ENCODE data around the gene SYT1. TPM values are rescaled to one million over a fixed set of nuclear protein-coding genes. Genes with fewer than 3 reads are reported as not detected.

Gene SYT1
- total RNA-seq, 1 donor from 2014 or later: 33.2 TPM

- H4K20me1 ChIP-seq (ENCODE audit: insufficient read depth, low read length): no peaks in the 10 kb centered on the region
- no peak overlapping the region for H3K9ac ChIP-seq (ENCODE audit: low read length)
- H3K9me3 Mint-ChIP-seq (ENCODE audit: unreplicated experiment): no peaks in the 10 kb centered on the region
- no peaks in the 10 kb centered on the region for H3K4me1 ChIP-seq (ENCODE audit: insufficient read depth, low read length)
- H3K79me2 ChIP-seq (ENCODE audit: insufficient read depth, low read length): no peaks in the 10 kb centered on the region
- peaks cover 2% of the 10 kb centered on the region for H3K36me3 Mint-ChIP-seq (ENCODE audit: low read depth, unreplicated experiment)
- H3K4me3 ChIP-seq (ENCODE audit: insufficient read depth, low read depth, low read length): no peak overlapping the region
- H3K27ac ChIP-seq (ENCODE audit: low read depth, low read length): no peak overlapping the region
- no peak for TF ChIP-seq EZH2 (IDR thresholded peaks at IDR 0.05; ENCODE audit: insufficient read depth, low read length)
- H2AFZ ChIP-seq (ENCODE audit: low read depth, low read length): no peak overlapping the region
- H3K9me3 ChIP-seq (ENCODE audit: insufficient read depth, low read depth, low read length): no peaks in the 10 kb centered on the region
- no peak overlapping the region for H3K4me2 ChIP-seq (ENCODE audit: low read length)
- FAIRE-seq: no peak
- H3K27me3 ChIP-seq (ENCODE audit: insufficient read depth, low read length): no peaks in the 10 kb centered on the region
- no peaks in the 10 kb centered on the region for H3K4me1 Mint-ChIP-seq (ENCODE audit: low read depth, unreplicated experiment)
- H3K27me3 Mint-ChIP-seq (ENCODE audit: low read depth, unreplicated experiment): no peaks in the 10 kb centered on the region
- no peaks in the 10 kb centered on the region for H3K36me3 ChIP-seq (ENCODE audit: insufficient read depth, low read length)
- H3K4me3 Mint-ChIP-seq (ENCODE audit: unreplicated experiment): no peak overlapping the region
- H3K27ac Mint-ChIP-seq (ENCODE audit: unreplicated experiment): no peak overlapping the region
- no peak for DNase-seq (ENCODE audit: low read depth)
These were observed 352.7 kb downstream of the SYT1 start for GRCh38 chr12:79217306-79217705.

GRCh38 chr12:79223210-79223609, 358.6 kb downstream of the SYT1 start:
- no peaks in the 10 kb centered on the region for H3K79me2 ChIP-seq (ENCODE audit: insufficient read depth, low read length)
- no peak overlapping the region for H3K27ac ChIP-seq (ENCODE audit: low read depth, low read length)
- H3K9ac ChIP-seq (ENCODE audit: low read length): no peak overlapping the region
- H3K9me3 ChIP-seq (ENCODE audit: insufficient read depth, low read depth, low read length): no peaks in the 10 kb centered on the region
- no peak overlapping the region for H2AFZ ChIP-seq (ENCODE audit: low read depth, low read length)
- no peak for TF ChIP-seq CTCF (IDR thresholded peaks at IDR 0.05; ENCODE audit: insufficient read depth, low read depth, low read length)
- TF ChIP-seq EZH2 (IDR thresholded peaks at IDR 0.05; ENCODE audit: insufficient read depth, low read length): no peak
- no peaks in the 10 kb centered on the region for H3K4me1 ChIP-seq (ENCODE audit: insufficient read depth, low read length)
- no peaks in the 10 kb centered on the region for H3K36me3 ChIP-seq (ENCODE audit: insufficient read depth, low read length)
- DNase-seq (ENCODE audit: low read depth) (no peak), FAIRE-seq (no peak)
- H3K4me2 ChIP-seq (ENCODE audit: low read length): no peak overlapping the region
- H3K27me3 Mint-ChIP-seq (ENCODE audit: low read depth, unreplicated experiment): no peaks in the 10 kb centered on the region
- H3K27me3 ChIP-seq (ENCODE audit: insufficient read depth, low read length): no peaks in the 10 kb centered on the region
- no peak overlapping the region for H3K27ac Mint-ChIP-seq (ENCODE audit: unreplicated experiment)
- peaks cover 4% of the 10 kb centered on the region for H3K9me3 Mint-ChIP-seq (ENCODE audit: unreplicated experiment)
- H4K20me1 ChIP-seq (ENCODE audit: insufficient read depth, low read length): no peaks in the 10 kb centered on the region
- H3K4me3 ChIP-seq (ENCODE audit: insufficient read depth, low read depth, low read length): no peak overlapping the region
- H3K4me3 Mint-ChIP-seq (ENCODE audit: unreplicated experiment): no peak overlapping the region
- H3K36me3 Mint-ChIP-seq (ENCODE audit: low read depth, unreplicated experiment): peaks cover 11% of the 10 kb centered on the region
- no peaks in the 10 kb centered on the region for H3K4me1 Mint-ChIP-seq (ENCODE audit: low read depth, unreplicated experiment)

- Histone ChIP-seq H3K4me1 (ENCODE audit: insufficient read depth, low read length) (no peaks in the 10 kb centered on the region), H3K4me3 (ENCODE audit: insufficient read depth, low read depth, low read length) (no peak overlapping the region), H3K27me3 (ENCODE audit: insufficient read depth, low read length) (no peaks in the 10 kb centered on the region), H2AFZ (ENCODE audit: low read depth, low read length) (no peak overlapping the region), H3K36me3 (ENCODE audit: insufficient read depth, low read length) (no peaks in the 10 kb centered on the region), H3K27ac (ENCODE audit: low read depth, low read length) (no peak overlapping the region), H3K9ac (ENCODE audit: low read length) (no peak overlapping the region), H3K4me2 (ENCODE audit: low read length) (no peak overlapping the region), H3K79me2 (ENCODE audit: insufficient read depth, low read length) (no peaks in the 10 kb centered on the region), H3K9me3 (ENCODE audit: insufficient read depth, low read depth, low read length) (no peaks in the 10 kb centered on the region), H4K20me1 (ENCODE audit: insufficient read depth, low read length) (no peaks in the 10 kb centered on the region)
- Mint-ChIP-seq H3K4me1 (ENCODE audit: low read depth, unreplicated experiment) (no peaks in the 10 kb centered on the region), H3K27me3 (ENCODE audit: low read depth, unreplicated experiment) (no peaks in the 10 kb centered on the region), H3K9me3 (ENCODE audit: unreplicated experiment) (peaks cover 4% of the 10 kb centered on the region), H3K27ac (ENCODE audit: unreplicated experiment) (no peak overlapping the region), H3K36me3 (ENCODE audit: low read depth, unreplicated experiment) (peaks cover 11% of the 10 kb centered on the region), H3K4me3 (ENCODE audit: unreplicated experiment) (no peak overlapping the region)
- FAIRE-seq (no peak), DNase-seq (ENCODE audit: low read depth) (no peak)
- TF ChIP-seq EZH2 (IDR thresholded peaks at IDR 0.05; ENCODE audit: insufficient read depth, low read length) (no peak), CTCF (IDR thresholded peaks at IDR 0.05; ENCODE audit: insufficient read depth, low read depth, low read length) (no peak)
These were observed 359.2 kb downstream of the SYT1 start for GRCh38 chr12:79223761-79224160.

Measured in astrocyte (in vitro differentiated cells and primary cell).